ENCODE measurements around the gene MIB1. TPM values are rescaled to one million over a fixed set of nuclear protein-coding genes. Genes with fewer than 3 reads are reported as not detected.

Gene MIB1
- 10 to 100 TPM; 34.1 to 38.6 TPM for total RNA-seq

GRCh38 chr18:21740538-21741311 is at the start of gene MIB1:
Gene MIB1 (plus strand): TSS chr18:21740792. CDS start chr18:21741584, 792 bp downstream.

DNA sequence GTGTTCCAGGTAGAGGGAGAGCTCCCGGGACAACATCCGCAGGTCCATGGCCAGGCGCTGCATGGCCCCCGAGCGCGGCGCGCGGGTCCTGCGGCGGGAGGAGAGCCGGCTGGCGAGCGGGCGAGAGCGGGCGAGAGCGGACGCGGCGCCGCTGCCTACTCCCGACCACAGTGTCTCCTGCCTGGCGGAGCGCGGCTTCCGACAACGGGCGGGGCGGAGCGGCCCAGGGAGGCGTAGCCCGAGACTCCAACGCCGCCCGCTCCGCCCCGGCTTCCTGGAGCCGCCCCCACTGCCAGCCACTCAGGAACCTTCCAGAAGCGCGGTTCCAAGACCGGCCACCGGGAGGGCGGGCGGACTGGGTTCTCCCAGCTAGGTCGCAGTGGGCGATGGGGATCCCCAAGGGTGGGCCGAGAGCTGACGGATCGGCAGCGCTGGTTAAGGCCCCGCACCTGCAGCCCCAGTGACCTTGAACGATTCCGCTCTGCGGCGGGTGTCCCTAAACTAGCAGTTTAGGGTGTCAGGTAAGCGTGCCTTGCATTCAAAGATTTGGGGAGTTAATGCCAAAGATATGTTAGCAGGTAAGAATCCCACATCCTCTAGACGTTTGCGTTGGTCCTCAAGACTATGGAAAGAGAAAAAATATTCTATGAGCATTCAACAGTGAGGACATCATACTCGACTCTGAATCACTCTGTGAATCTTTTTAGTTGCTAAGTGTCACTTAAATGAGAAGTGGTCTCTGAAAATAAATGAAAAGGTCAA is 35.8 kb upstream of the MIB1 start, which contains the start of gene ABHD3:
Gene ABHD3 (minus strand): TSS at position 172 of the 762 bp plus-strand sequence. CDS start 109 bp downstream, at position 63.

Small RNAs within 50 kb of the gene (small RNA-seq; reads per million reads assigned to genes)
- gene AC103987.3 = 0 reads per million in 2 donors
- 0 reads per million in 2 donors for gene RF00019
- gene RF00045 = 0.17 to 0.21 reads per million in 2 donors
- gene RF01241 = 0 to 0.04 reads per million in 2 donors
- 0 to 0.12 reads per million in 2 donors for gene RN7SL233P
- gene RNU6-1038P = 0 to 0.29 reads per million in 2 donors

Other genes with a start within 250 kb of the MIB1 start
- 10 to 100 TPM; 16.0 to 20.6 TPM for gene ESCO1, start 140.1 kb upstream of the MIB1 start, total RNA-seq
- gene SNRPD1, start 128.5 kb upstream of the MIB1 start, total RNA-seq = 10 to 100 TPM in 1 of 2 donors, 1 to 10 TPM in 1; 7.6 to 13.7 TPM
- gene ABHD3, start 36.0 kb upstream of the MIB1 start, total RNA-seq = 10 to 100 TPM; 20.0 to 34.6 TPM

Measured in melanocyte of skin (primary cell).